SU-DHL-6 (cell line): ENCODE data around the gene ELL2.

ENCODE experiments used
- H2AFZ ChIP-seq: fragments of 200-600 bp; sonication (generic); 2 replicates; pipeline ENCODE4 v1.6.1; 2014; ENCODE audit warnings: low read depth, mild to moderate bottlenecking, moderate library complexity, mixed read lengths, antibody characterized with exemption, low read length; ENCODE audit not compliant: severe bottlenecking
- H3F3A ChIP-seq: fragments of 200-600 bp; shearing (Covaris generic); 2 replicates; pipeline ENCODE4 v1.6.0; 2016; ENCODE audit warnings: antibody characterized with exemption, mild to moderate bottlenecking; ENCODE audit not compliant: insufficient read depth
- H3K27ac ChIP-seq: fragments of 200-600 bp; sonication (generic); 2 replicates; pipeline ENCODE4 v1.5.1; 2016; ENCODE audit warnings: low read depth, mild to moderate bottlenecking, low read length, moderate library complexity, mixed read lengths
- H3K27me3 ChIP-seq: fragments of 200-600 bp; sonication (generic), shearing (Covaris generic); 2 replicates; pipeline ENCODE4 v1.6.0; 2014; ENCODE audit warnings: mild to moderate bottlenecking, low read length
- H3K36me3 ChIP-seq: fragments of 200-600 bp; sonication (generic); 2 replicates; pipeline ENCODE4 v1.6.1; 2014; ENCODE audit warnings: mild to moderate bottlenecking, low read length, mixed read lengths
- H3K4me2 ChIP-seq: fragments of 300-600, 200-600 bp; shearing (Covaris generic), sonication (generic); 2 replicates; pipeline ENCODE4 v1.6.0; 2014; ENCODE audit warnings: low read length, low read depth, mild to moderate bottlenecking; ENCODE audit not compliant: poor library complexity, severe bottlenecking
- H3K4me3 ChIP-seq: fragments of 200-600 bp; sonication (generic); 2 replicates; pipeline ENCODE4 v1.5.1; 2014; ENCODE audit warnings: antibody characterized with exemption, low read length, mild to moderate bottlenecking, mixed read lengths; ENCODE audit not compliant: insufficient read depth, poor library complexity, severe bottlenecking
- H3K79me2 ChIP-seq: fragments of 200-600 bp; sonication (generic); 2 replicates; pipeline ENCODE4 v1.6.1; 2014; ENCODE audit warnings: mild to moderate bottlenecking, low read length, moderate library complexity; ENCODE audit not compliant: insufficient read depth
- H3K9ac ChIP-seq: fragments of 200-600 bp; sonication (generic); 2 replicates; pipeline ENCODE4 v1.7.0; 2014; ENCODE audit warnings: mild to moderate bottlenecking, low read length
- H3K9me2 ChIP-seq: fragments of 200-600 bp; sonication (generic); replicated peaks from 2 replicates; pipeline ENCODE4 v1.6.1; 2014; ENCODE audit warnings: low read length; ENCODE audit not compliant: insufficient read depth
- H3K9me3 ChIP-seq: fragments of 200-600 bp; sonication (generic); 2 replicates; pipeline ENCODE4 v1.6.1; 2014; ENCODE audit warnings: low read length, mixed read lengths; ENCODE audit not compliant: insufficient read depth
- H4K20me1 ChIP-seq: fragments of 200-600 bp; sonication (generic); 2 replicates; pipeline ENCODE4 v1.6.1; 2014; ENCODE audit warnings: low read depth, mild to moderate bottlenecking, antibody characterized with exemption, low read length, moderate library complexity, mixed read lengths
- CTCF ChIP-seq: fragments of 200-600 bp; sonication (generic); IDR thresholded peaks from one replicate; pipeline ENCODE4 v1.5.1; 2017; ENCODE audit warnings: antibody characterized with exemption, mild to moderate bottlenecking, low read length, moderate library complexity; ENCODE audit not compliant: insufficient read depth, poor library complexity, severe bottlenecking
- EZH2phosphoT487 ChIP-seq: fragments of 200-600 bp; sonication (generic), shearing (Covaris generic); conservative IDR thresholded peaks from 2 replicates; pipeline ENCODE4 v1.6.1; 2018; ENCODE audit warnings: mild to moderate bottlenecking, antibody characterized with exemption, low read length, moderate library complexity, mixed read lengths

The ELL2 gene

DNA sequence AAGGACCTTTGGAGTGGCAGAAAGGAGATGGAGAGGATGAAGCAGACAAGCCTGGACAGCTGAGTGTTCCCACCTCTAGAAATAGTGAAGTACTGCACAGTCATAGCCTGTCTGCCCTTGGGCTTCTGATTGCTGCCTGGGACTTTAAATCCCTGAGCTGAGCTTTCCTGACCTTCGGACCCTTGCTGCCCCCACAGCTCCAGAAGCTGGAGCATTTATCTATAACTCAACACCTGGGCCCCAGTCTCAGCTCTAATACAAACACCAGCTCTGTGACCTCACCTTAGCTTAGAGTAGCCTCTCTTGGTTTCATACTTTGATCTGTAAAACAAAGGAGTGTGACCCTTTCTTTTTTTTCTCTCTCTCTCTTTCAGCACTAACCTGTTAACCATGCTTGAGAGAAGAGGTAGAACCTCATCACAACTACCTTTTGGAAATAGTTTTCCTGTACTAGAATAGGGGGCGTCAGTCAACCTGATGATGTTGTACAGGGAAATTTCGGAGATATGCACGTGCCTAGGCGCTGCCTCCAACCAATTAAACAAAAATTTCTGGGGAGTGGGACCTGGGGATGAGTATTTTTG lies 25.4 kb upstream of the ELL2 start:
- Histone ChIP-seq H3K4me3 (no peak overlapping the region), H3K9me3 (no peaks in the 10 kb centered on the region), H3K27ac (no peak overlapping the region), H3K27me3 (no peaks in the 10 kb centered on the region), H3F3A (no peaks in the 10 kb centered on the region), H3K4me2 (no peak overlapping the region), H3K36me3 (no peaks in the 10 kb centered on the region), H2AFZ (no peak overlapping the region), H3K9me2 (no peaks in the 10 kb centered on the region), H3K79me2 (no peaks in the 10 kb centered on the region), H3K9ac (no peak overlapping the region), H4K20me1 (no peaks in the 10 kb centered on the region)
- no peak for TF ChIP-seq EZH2phosphoT487
- no peak for TF ChIP-seq CTCF

DNA sequence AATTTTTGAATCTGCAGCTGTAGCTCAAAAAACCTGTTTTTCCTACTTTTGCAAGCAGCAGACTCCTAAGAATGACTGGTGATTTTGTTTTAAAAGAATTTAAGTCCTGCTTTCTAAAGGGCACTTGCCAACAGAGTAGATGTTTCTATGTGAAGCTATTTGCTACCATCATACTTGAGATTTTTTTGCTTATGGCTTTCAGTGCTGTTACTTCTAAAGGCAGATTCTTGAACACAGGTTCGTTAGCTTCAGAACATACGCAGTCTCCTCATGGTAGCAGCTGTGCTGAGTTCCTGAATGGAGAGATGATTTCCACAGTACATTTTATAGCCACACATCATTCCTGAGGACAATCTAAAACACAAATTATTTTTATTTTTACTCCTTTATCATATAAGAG lies 24.4 kb upstream of the ELL2 start:
- TF ChIP-seq CTCF (no peak), EZH2phosphoT487 (no peak)
- H3K36me3 ChIP-seq = no peaks in the 10 kb centered on the region
- H3K27ac ChIP-seq = no peak overlapping the region
- H3K27me3 ChIP-seq = no peaks in the 10 kb centered on the region
- no peaks in the 10 kb centered on the region for H3K9me2 ChIP-seq
- no peaks in the 10 kb centered on the region for H3K9me3 ChIP-seq
- H2AFZ ChIP-seq = no peak overlapping the region
- H3K4me2 ChIP-seq = no peak overlapping the region
- H3F3A ChIP-seq = no peaks in the 10 kb centered on the region
- no peak overlapping the region for H3K9ac ChIP-seq
- H4K20me1 ChIP-seq = no peaks in the 10 kb centered on the region
- H3K79me2 ChIP-seq = no peaks in the 10 kb centered on the region
- H3K4me3 ChIP-seq = no peak overlapping the region

DNA sequence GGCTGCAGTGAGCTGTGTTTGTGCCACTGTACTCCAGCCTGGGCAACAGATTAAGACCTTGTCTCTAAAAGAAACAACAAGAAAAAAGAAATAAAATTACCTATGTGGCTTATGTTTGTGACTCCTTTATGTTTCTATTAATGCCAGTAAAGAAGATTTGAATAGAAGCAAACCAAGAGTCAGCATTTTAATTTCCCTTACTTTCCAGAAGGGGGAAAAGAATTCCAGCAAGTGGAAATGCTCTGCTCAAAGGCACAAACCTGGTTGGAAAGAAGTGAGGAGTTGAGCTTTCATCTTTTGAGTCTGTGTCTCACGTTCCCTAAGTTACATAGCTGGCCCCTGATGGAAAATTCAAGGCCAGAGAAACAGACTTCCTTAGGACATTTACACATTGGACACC lies 23.6 kb upstream of the ELL2 start:
- H3K9me2 ChIP-seq = no peaks in the 10 kb centered on the region
- no peaks in the 10 kb centered on the region for H3K36me3 ChIP-seq
- H3K79me2 ChIP-seq = no peaks in the 10 kb centered on the region
- H4K20me1 ChIP-seq = no peaks in the 10 kb centered on the region
- no peak overlapping the region for H2AFZ ChIP-seq
- no peaks in the 10 kb centered on the region for H3K27me3 ChIP-seq
- H3K4me3 ChIP-seq = no peak overlapping the region
- no peaks in the 10 kb centered on the region for H3K9me3 ChIP-seq
- TF ChIP-seq CTCF = no peak
- TF ChIP-seq EZH2phosphoT487 = no peak
- no peak overlapping the region for H3K9ac ChIP-seq
- no peak overlapping the region for H3K4me2 ChIP-seq
- H3K27ac ChIP-seq = no peak overlapping the region
- H3F3A ChIP-seq = no peaks in the 10 kb centered on the region
